PFSK-1 (cell line): ENCODE data around the gene TBC1D21.

Experiments
- FOXP2 ChIP-seq: optimal IDR thresholded peaks from 2 replicates; pipeline ENCODE3; 2011; ENCODE audit warnings: borderline replicate concordance, control low read depth, inconsistent platforms; ENCODE audit not compliant: insufficient read depth; ENCODE audit errors: extremely low read length, extremely low read depth
- POLR2AphosphoS5 ChIP-seq: IDR thresholded peaks from 2 replicates; pipeline ENCODE4 v1.6.1; 2012; ENCODE audit warnings: low read depth, mild to moderate bottlenecking, control low read depth, low read length, moderate library complexity
- REST ChIP-seq, 2 experiments: IDR thresholded peaks; 2 replicates each; pipeline versions ENCODE4 v1.6.1 to v1.8.0; 2011 to 2012; ENCODE audit warnings: low read depth in 2 of 2, low read length in 2 of 2, control low read depth in 1 of 2, inconsistent platforms in 1 of 2, mild to moderate bottlenecking in 1 of 2, moderate library complexity in 1 of 2; ENCODE audit not compliant: insufficient read depth in 1 of 2
- SIN3A ChIP-seq: IDR thresholded peaks from 2 replicates; pipeline ENCODE4 v1.6.1; 2012; ENCODE audit warnings: mild to moderate bottlenecking, low read length, moderate library complexity, borderline replicate concordance; ENCODE audit not compliant: insufficient read depth
- TAF1 ChIP-seq: IDR thresholded peaks from 2 replicates; pipeline ENCODE4 v1.6.1; 2012; ENCODE audit warnings: low read length, control low read depth, borderline replicate concordance; ENCODE audit not compliant: insufficient read depth

TBC1D21 gene

GRCh38 chr15:73882761-73883419 lies 9.5 kb downstream of the TBC1D21 start:
- no peak for TF ChIP-seq TAF1
- no peak for TF ChIP-seq REST (IDR thresholded peaks at IDR 0.05; ENCODE audit: insufficient read depth in 1 of 2, low read depth in 2 of 2, low read length in 2 of 2)
- no peak for TF ChIP-seq POLR2AphosphoS5
- no peak for TF ChIP-seq FOXP2
- TF ChIP-seq SIN3A, result no peak

- TF ChIP-seq SIN3A (no peak), FOXP2 (no peak), REST (IDR thresholded peaks at IDR 0.05; ENCODE audit: insufficient read depth in 1 of 2, low read depth in 2 of 2, low read length in 2 of 2) (no peak), POLR2AphosphoS5 (no peak), TAF1 (no peak)
These were observed 10.8 kb downstream of the TBC1D21 start for GRCh38 chr15:73884159-73884558.

- TF ChIP-seq POLR2AphosphoS5 (no peak), REST (IDR thresholded peaks at IDR 0.05; ENCODE audit: insufficient read depth in 1 of 2, low read depth in 2 of 2, low read length in 2 of 2) (no peak), FOXP2 (no peak), SIN3A (no peak), TAF1 (no peak)
These were observed 12.8 kb downstream of the TBC1D21 start for GRCh38 chr15:73885954-73886700.

- no peak for TF ChIP-seq FOXP2
- TF ChIP-seq SIN3A, result no peak
- TF ChIP-seq POLR2AphosphoS5, result no peak
- no peak for TF ChIP-seq TAF1
- no peak for TF ChIP-seq REST (IDR thresholded peaks at IDR 0.05; ENCODE audit: insufficient read depth in 1 of 2, low read depth in 2 of 2, low read length in 2 of 2)
These were observed 13.5 kb downstream of the TBC1D21 start for GRCh38 chr15:73886717-73887345.
